Measurements from ENCODE around the gene AIPL1. TPM values are rescaled to one million over a fixed set of nuclear protein-coding genes. Genes with fewer than 3 reads are reported as not detected.

The AIPL1 gene
- total RNA-seq, 4 donors from 2014 or later, result not detected

DNA sequence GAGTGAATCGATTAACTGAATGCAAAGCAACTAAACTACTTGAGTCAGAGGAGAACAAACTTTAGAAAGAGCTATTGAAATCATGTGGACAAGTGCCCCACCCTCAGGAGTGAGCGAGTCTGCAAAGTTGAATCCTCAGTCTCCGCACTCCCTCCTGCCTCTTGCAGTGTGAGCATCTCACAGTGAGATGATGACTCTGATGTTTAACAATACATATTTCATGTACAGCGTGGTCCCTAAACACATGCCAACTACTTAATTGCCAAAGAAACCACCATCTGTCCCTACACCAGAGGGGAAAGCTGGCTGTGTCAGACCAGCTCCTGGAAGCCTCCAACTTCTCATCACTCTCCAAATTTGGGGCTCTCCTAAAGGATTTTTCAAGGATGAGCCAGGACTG, 40.5 kb upstream of the AIPL1 start:
- Histone ChIP-seq H3K4me1 (peaks cover 0 to 17% (median 0%) of the 10 kb centered on the region in 4 donors), H3K27ac (no peak overlapping the region), H3K36me3 (peaks cover 0 to 9% (median 0%) of the 10 kb centered on the region in 3 donors), H3K27me3 (no peaks in the 10 kb centered on the region), H3K4me3 (no peak overlapping the region), H3K9me3 (no peaks in the 10 kb centered on the region)
- DNase-seq (ENCODE audit: low spot score in 2 of 2), result no peak
- TF ChIP-seq CTCF (IDR thresholded peaks at IDR 0.05) (no peak), POLR2A (IDR thresholded peaks at IDR 0.05) (no peak), EP300 (IDR thresholded peaks at IDR 0.05) (no peak)
- WGBS, 2 donors, result 60 to 74% methylated on average over 4 of the region's 4 CpGs

- H3K4me3 ChIP-seq, result no peak overlapping the region
- H3K4me1 ChIP-seq, result peaks cover 0 to 17% (median 0%) of the 10 kb centered on the region in 4 donors
- H3K9me3 ChIP-seq, result no peaks in the 10 kb centered on the region
- no peak overlapping the region for H3K27ac ChIP-seq
- no peak for TF ChIP-seq EP300 (IDR thresholded peaks at IDR 0.05)
- TF ChIP-seq POLR2A (IDR thresholded peaks at IDR 0.05), result no peak
- TF ChIP-seq CTCF (IDR thresholded peaks at IDR 0.05), result no peak
- peaks cover 0 to 9% (median 0%) of the 10 kb centered on the region in 3 donors for H3K36me3 ChIP-seq
- WGBS, 2 donors, result 69 to 72% methylated on average over 7 of the region's 7 CpGs
- no peak for DNase-seq (ENCODE audit: low spot score in 2 of 2)
- no peaks in the 10 kb centered on the region for H3K27me3 ChIP-seq
These were observed 40.0 kb upstream of the AIPL1 start for GRCh38 chr17:6474906-6475305.

GRCh38 chr17:6474376-6474775, 39.5 kb upstream of the AIPL1 start:
- Histone ChIP-seq H3K9me3 (no peaks in the 10 kb centered on the region), H3K4me3 (no peak overlapping the region), H3K36me3 (peaks cover 0 to 9% (median 0%) of the 10 kb centered on the region in 3 donors), H3K4me1 (peaks cover 0 to 17% (median 0%) of the 10 kb centered on the region in 4 donors), H3K27ac (no peak overlapping the region), H3K27me3 (no peaks in the 10 kb centered on the region)
- 84 to 90% methylated on average over 22 of the region's 22 CpGs for WGBS, 2 donors
- TF ChIP-seq CTCF (IDR thresholded peaks at IDR 0.05) (no peak), POLR2A (IDR thresholded peaks at IDR 0.05) (no peak), EP300 (IDR thresholded peaks at IDR 0.05) (no peak)
- DNase-seq (ENCODE audit: low spot score in 2 of 2), result no peak

DNA sequence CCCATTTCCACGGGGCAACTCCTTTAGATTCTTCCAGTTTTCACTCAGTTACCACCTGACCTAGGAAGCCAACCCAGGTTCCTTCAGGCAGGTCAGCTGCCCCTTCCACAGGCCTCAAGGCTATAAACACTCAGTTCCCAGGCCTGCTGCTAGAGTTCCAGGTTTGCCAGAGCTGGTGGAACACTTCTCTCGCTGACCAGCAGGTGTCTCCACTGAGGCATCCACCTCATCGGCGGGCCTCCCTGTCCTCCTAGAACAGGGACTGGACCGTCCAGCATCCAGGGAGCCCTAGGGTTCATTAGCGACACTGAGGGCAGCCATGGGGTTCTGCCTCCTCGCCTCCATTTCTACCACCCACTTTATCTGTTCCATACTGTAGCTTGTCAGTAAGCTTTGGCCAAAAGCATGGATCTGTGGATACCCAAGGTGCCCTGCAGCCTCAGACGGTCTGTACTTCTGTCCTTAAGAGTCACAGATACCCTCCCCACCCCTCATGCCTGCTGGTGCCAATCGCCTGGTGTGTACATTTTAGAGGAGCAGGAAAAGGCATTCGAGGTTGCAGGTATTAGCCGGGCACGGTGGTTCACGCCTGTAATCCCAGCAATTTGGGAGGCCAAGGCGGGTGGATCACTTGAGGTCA, 38.3 kb upstream of the AIPL1 start:
- Histone ChIP-seq H3K9me3 (no peaks in the 10 kb centered on the region), H3K4me3 (no peak overlapping the region), H3K27me3 (no peaks in the 10 kb centered on the region), H3K27ac (no peak overlapping the region), H3K4me1 (peaks cover 0 to 17% (median 0%) of the 10 kb centered on the region in 4 donors), H3K36me3 (peaks cover 0 to 17% (median 0%) of the 10 kb centered on the region in 3 donors)
- TF ChIP-seq CTCF (IDR thresholded peaks at IDR 0.05) (peak; percentile 78 to 89 (median 83)), POLR2A (IDR thresholded peaks at IDR 0.05) (no peak)
- DNase-seq (ENCODE audit: low spot score in 2 of 2), result peak; percentile 43 to 65
- 46 to 49% methylated on average over 14 of the region's 14 CpGs for WGBS, 2 donors

- TF ChIP-seq CTCF (IDR thresholded peaks at IDR 0.05) (no peak), POLR2A (IDR thresholded peaks at IDR 0.05) (no peak), EP300 (IDR thresholded peaks at IDR 0.05) (no peak)
- H3K27me3 ChIP-seq, result no peaks in the 10 kb centered on the region
- 93 to 96% methylated on average over 10 of the region's 10 CpGs for WGBS, 2 donors
- no peak for DNase-seq (ENCODE audit: low spot score in 2 of 2)
- no peak overlapping the region for H3K27ac ChIP-seq
- H3K9me3 ChIP-seq, result peaks cover 0 to 4% (median 0%) of the 10 kb centered on the region in 4 donors
- no peak overlapping the region for H3K4me3 ChIP-seq
- H3K4me1 ChIP-seq, result peaks cover 0 to 17% (median 0%) of the 10 kb centered on the region in 4 donors
- H3K36me3 ChIP-seq, result peaks cover 0 to 25% (median 0%) of the 10 kb centered on the region in 3 donors
These were observed 37.6 kb upstream of the AIPL1 start for GRCh38 chr17:6472517-6472916.
